Keratinocyte (primary cell): ENCODE results near the gene TMEM204. TPM values are rescaled to one million over a fixed set of nuclear protein-coding genes. Genes with fewer than 3 reads are reported as not detected.

Source experiments
- DNase-seq: peaks from one replicate; pipeline ENCODE4 v3.0.0-alpha.2; 2011; ENCODE audit warnings: low read depth, missing footprints, low spot score
- FAIRE-seq: peaks from 2 replicates; lab custom pipeline; 2011; peaks lifted over from hg19 to GRCh38; lab: Jason Lieb, UNC
- H2AFZ ChIP-seq: 2 replicates; pipeline ENCODE4 v1.6.0; 2012; ENCODE audit warnings: low read length, control low read depth, inconsistent platforms; ENCODE audit not compliant: control insufficient read depth
- H3K27ac ChIP-seq: 2 replicates; pipeline ENCODE4 v1.5.1; 2011; ENCODE audit warnings: low read length; ENCODE audit not compliant: control insufficient read depth, insufficient read depth
- H3K27me3 ChIP-seq: 3 replicates; pipeline ENCODE4 v1.6.0; 2011; ENCODE audit warnings: low read length; ENCODE audit not compliant: control insufficient read depth, insufficient read depth; ENCODE audit errors: extremely low read depth
- H3K36me3 ChIP-seq, 2 experiments: 2 replicates in 1 of 2; 3 replicates in 1 of 2; pipeline ENCODE4 v1.5.1; 2011; ENCODE audit warnings: low read length in 2 of 2, mild to moderate bottlenecking in 1 of 2; ENCODE audit not compliant: control insufficient read depth in 2 of 2, insufficient read depth in 2 of 2; ENCODE audit errors: extremely low read depth in 1 of 2
- H3K4me1 ChIP-seq: 3 replicates; pipeline ENCODE4 v1.5.1; 2011; ENCODE audit warnings: low read length; ENCODE audit not compliant: control insufficient read depth, insufficient read depth; ENCODE audit errors: extremely low read depth
- H3K4me2 ChIP-seq: 3 replicates; pipeline ENCODE4 v1.6.0; 2011; ENCODE audit warnings: low read depth, low read length; ENCODE audit not compliant: control insufficient read depth, insufficient read depth; ENCODE audit errors: extremely low read depth
- H3K4me3 ChIP-seq, 3 experiments: fragments of 200-600 bp in 1 of 3; sonication (generic) in 1 of 3; 2 replicates in 2 of 3; 3 replicates in 1 of 3; pipeline ENCODE4 v1.5.1; 2011 to 2016; ENCODE audit warnings: low read length in 3 of 3, mild to moderate bottlenecking in 3 of 3, control low read depth in 2 of 3, inconsistent platforms in 1 of 3, low read depth in 1 of 3, mixed read lengths in 1 of 3, mixed run types in 1 of 3, moderate library complexity in 1 of 3; ENCODE audit not compliant: control insufficient read depth in 2 of 3, insufficient read depth in 2 of 3; ENCODE audit errors: extremely low read depth in 1 of 3
- H3K79me2 ChIP-seq: 2 replicates; pipeline ENCODE4 v1.6.0; 2012; ENCODE audit warnings: low read length; ENCODE audit not compliant: control insufficient read depth, insufficient read depth
- H3K9ac ChIP-seq: 3 replicates; pipeline ENCODE4 v1.6.0; 2011; ENCODE audit warnings: low read length; ENCODE audit not compliant: control insufficient read depth, insufficient read depth; ENCODE audit errors: extremely low read depth
- H3K9me1 ChIP-seq: 3 replicates; pipeline ENCODE4 v1.6.0; 2011; ENCODE audit warnings: low read length; ENCODE audit not compliant: control insufficient read depth, insufficient read depth; ENCODE audit errors: extremely low read depth
- H3K9me3 ChIP-seq: 2 replicates; pipeline ENCODE4 v1.5.1; 2012; ENCODE audit warnings: low read depth, low read length; ENCODE audit not compliant: control insufficient read depth
- H4K20me1 ChIP-seq: 3 replicates; pipeline ENCODE4 v1.6.0; 2011; ENCODE audit warnings: low read length; ENCODE audit not compliant: control insufficient read depth, insufficient read depth; ENCODE audit errors: extremely low read depth
- CTCF ChIP-seq, 3 experiments: IDR thresholded peaks in 1 of 3; conservative IDR thresholded peaks in 1 of 3; optimal IDR thresholded peaks in 1 of 3; 2 replicates in 2 of 3; 3 replicates in 1 of 3; pipeline versions ENCODE3 to v1.5.1; 2011; ENCODE audit warnings: low read length in 3 of 3, mild to moderate bottlenecking in 3 of 3, moderate library complexity in 2 of 3, control low read depth in 1 of 3, inconsistent platforms in 1 of 3; ENCODE audit not compliant: insufficient read depth in 2 of 3; ENCODE audit errors: extremely low read depth in 1 of 3
- EZH2 ChIP-seq: IDR thresholded peaks from one replicate; pipeline ENCODE4 v1.6.1; 2012; ENCODE audit warnings: inconsistent platforms, mild to moderate bottlenecking, low read length, moderate library complexity
- dilution Hi-C: fragments of 300-500 bp; cut with MboI; formaldehyde crosslinking; loops from one replicate; pipeline ENCODE4 v1.7.0; 2020; ENCODE audit warnings: low sequenced_read_pairs; ENCODE audit not compliant: extremely low pct_ligation_motif_present
- polyA plus RNA-seq, 5 experiments: library from polyadenylated mRNA; depleted of rRNA in 3 of 5; stranded (reverse) in 3 of 5; stranded (forward) in 1 of 5; unstranded in 1 of 5; fragments of >200 nt; gene quantifications; 1 replicate in 1 of 5; 2 replicates in 3 of 5; 3 replicates in 1 of 5; pipeline versions ENCODE4 v1.2.1 to v1.2.3, GENCODE V29; 2011 to 2012; ENCODE audit warnings: missing spikeins in 2 of 5, low read depth in 1 of 5, low replicate concordance in 1 of 5

TMEM204 gene
- polyA plus RNA-seq, 1 donor (not counting 4 experiments of a cell fraction or from before 2014, with no cell fraction given): 1.0 TPM

GRCh38 chr16:1489077-1489476 lies 44.4 kb upstream of the TMEM204 start:
- H3K27me3 ChIP-seq: no peaks in the 10 kb centered on the region
- no peak for FAIRE-seq
- no peak overlapping the region for H3K27ac ChIP-seq
- H3K4me2 ChIP-seq: no peak overlapping the region
- dilution Hi-C loops: no loop called here
- no peaks in the 10 kb centered on the region for H3K36me3 ChIP-seq
- DNase-seq: no peak
- H3K79me2 ChIP-seq: peaks cover 6% of the 10 kb centered on the region
- H4K20me1 ChIP-seq: no peaks in the 10 kb centered on the region
- H3K9ac ChIP-seq: no peak overlapping the region
- H3K9me3 ChIP-seq: no peaks in the 10 kb centered on the region
- H2AFZ ChIP-seq: no peak overlapping the region
- H3K4me3 ChIP-seq: no peak overlapping the region
- no peaks in the 10 kb centered on the region for H3K9me1 ChIP-seq
- TF ChIP-seq CTCF (optimal IDR thresholded peaks at IDR 0.05 in 1 of 3, IDR thresholded peaks at IDR 0.05 in 1 of 3, conservative IDR thresholded peaks at IDR 0.05 in 1 of 3; ENCODE audit: extremely low read depth in 1 of 3, insufficient read depth in 2 of 3, low read length in 3 of 3) (no peak), EZH2 (no peak)
- peaks cover 13% of the 10 kb centered on the region for H3K4me1 ChIP-seq

- FAIRE-seq (peak; percentile 73), DNase-seq (no peak)
- H3K4me2 ChIP-seq: peak overlapping the region; percentile 3
- peak overlapping the region; percentile 31 for H3K9ac ChIP-seq
- no peaks in the 10 kb centered on the region for H3K27me3 ChIP-seq
- H3K79me2 ChIP-seq: peaks cover 22% of the 10 kb centered on the region
- no peaks in the 10 kb centered on the region for H4K20me1 ChIP-seq
- no peak overlapping the region for H3K4me3 ChIP-seq
- peak overlapping the region; percentile 74 for H2AFZ ChIP-seq
- no peaks in the 10 kb centered on the region for H3K9me3 ChIP-seq
- no peaks in the 10 kb centered on the region for H3K9me1 ChIP-seq
- TF ChIP-seq CTCF (optimal IDR thresholded peaks at IDR 0.05 in 1 of 3, IDR thresholded peaks at IDR 0.05 in 1 of 3, conservative IDR thresholded peaks at IDR 0.05 in 1 of 3; ENCODE audit: extremely low read depth in 1 of 3, insufficient read depth in 2 of 3, low read length in 3 of 3): peak; percentile 28 to 40 (median 30)
- no peak for TF ChIP-seq EZH2
- peaks cover 19% of the 10 kb centered on the region for H3K4me1 ChIP-seq
- peaks cover 0 to 4% of the 10 kb centered on the region in 2 experiments for H3K36me3 ChIP-seq
- H3K27ac ChIP-seq: no peak overlapping the region
- dilution Hi-C loops: no loop called here
Observed at GRCh38 chr16:1491327-1491726, 42.1 kb upstream of the TMEM204 start.
